H1 (cell line): ENCODE results near the gene ZDHHC24. TPM values are rescaled to one million over a fixed set of nuclear protein-coding genes. Genes with fewer than 3 reads are reported as not detected.
A peak's percentile ranks its signal among the peaks of the same experiment; 100 is the strongest.

ENCODE experiments used
- CTCF ChIA-PET: fragments of 300-600 bp; sonication (Branson Sonifier 250); formaldehyde crosslinking; loops from one replicate; lab custom pipeline; 2021; ENCODE audit not compliant: partially characterized antibody; lab: Charles Lee
- POLR2A ChIA-PET: fragments of 300-600 bp; sonication (Branson Sonifier 250); formaldehyde crosslinking; loops from one replicate; lab custom pipeline; 2021; ENCODE audit warnings: inconsistent platforms; ENCODE audit not compliant: partially characterized antibody; lab: Charles Lee
- DNase-seq, 2 experiments: peaks; one replicate each; pipeline versions ENCODE4 v3.0.0 to v3.0.0-alpha.2; 2010 to 2022; ENCODE audit warnings: low spot score in 2 of 2, low read depth in 1 of 2, mixed read lengths in 1 of 2
- FAIRE-seq: peaks from 2 replicates; lab custom pipeline; 2011; peaks lifted over from hg19 to GRCh38; lab: Jason Lieb, UNC
- H2AFZ ChIP-seq: 2 replicates; pipeline ENCODE4 v1.8.1; 2012; ENCODE audit warnings: low read length, inconsistent platforms
- H2AK5ac ChIP-seq: 2 replicates; pipeline ENCODE4 v1.6.1; 2013; ENCODE audit warnings: low read depth, low read length
- H2BK120ac ChIP-seq: replicated peaks from 2 replicates; pipeline ENCODE3; 2013; ENCODE audit warnings: low read depth, low read length, inconsistent platforms
- H2BK12ac ChIP-seq: 2 replicates; pipeline ENCODE4 v1.6.1; 2013; ENCODE audit warnings: low read depth, low read length
- H2BK15ac ChIP-seq: 2 replicates; pipeline ENCODE4 v1.6.1; 2013; ENCODE audit warnings: low read length
- H2BK20ac ChIP-seq: 2 replicates; pipeline ENCODE4 v1.6.1; 2013; ENCODE audit warnings: low read length
- H2BK5ac ChIP-seq: 2 replicates; pipeline ENCODE4 v1.6.1; 2013; ENCODE audit warnings: low read depth, low read length
- H3K14ac ChIP-seq: 2 replicates; pipeline ENCODE4 v1.6.1; 2013; ENCODE audit warnings: inconsistent platforms; ENCODE audit not compliant: insufficient read length
- H3K18ac ChIP-seq: 2 replicates; pipeline ENCODE4 v1.6.1; 2013; ENCODE audit warnings: low read length; ENCODE audit errors: extremely low read depth
- H3K23ac ChIP-seq: 2 replicates; pipeline ENCODE4 v1.6.1; 2013; ENCODE audit warnings: inconsistent platforms; ENCODE audit not compliant: insufficient read length
- H3K23me2 ChIP-seq: 2 replicates; pipeline ENCODE4 v1.6.1; 2013; ENCODE audit warnings: low read depth, low read length
- H3K27ac ChIP-seq: 2 replicates; pipeline ENCODE4 v1.6.1; 2011; ENCODE audit warnings: low read depth, low read length, inconsistent platforms
- H3K27me3 ChIP-seq, 4 experiments: replicated peaks in 1 of 4; 1 replicate in 1 of 4; 2 replicates in 3 of 4; pipeline versions ENCODE4 v1.6.1 to v1.8.1; 2011 to 2013; ENCODE audit warnings: low read length in 3 of 4, mild to moderate bottlenecking in 3 of 4, inconsistent platforms in 2 of 4, mixed read lengths in 2 of 4, moderate library complexity in 1 of 4; ENCODE audit not compliant: control insufficient read depth in 3 of 4, insufficient read depth in 3 of 4; ENCODE audit errors: extremely low read depth in 1 of 4
- H3K36me3 ChIP-seq, 4 experiments: 2 replicates each; pipeline versions ENCODE4 v1.6.1 to v1.8.1; 2011 to 2013; ENCODE audit warnings: mild to moderate bottlenecking in 4 of 4, low read length in 3 of 4, moderate library complexity in 2 of 4, control low read depth in 1 of 4, inconsistent platforms in 1 of 4; ENCODE audit not compliant: insufficient read depth in 4 of 4, control insufficient read depth in 2 of 4
- H3K4ac ChIP-seq: replicated peaks from 2 replicates; pipeline ENCODE3; 2013; ENCODE audit warnings: low read length, low read depth, mixed read lengths, inconsistent platforms; ENCODE audit not compliant: insufficient read length
- H3K4me1 ChIP-seq, 4 experiments: replicated peaks in 1 of 4; 1 replicate in 1 of 4; 2 replicates in 3 of 4; pipeline versions ENCODE4 v1.6.1 to v1.8.1; 2011 to 2013; ENCODE audit warnings: low read length in 3 of 4, inconsistent platforms in 2 of 4, mixed read lengths in 1 of 4; ENCODE audit not compliant: insufficient read depth in 4 of 4, control insufficient read depth in 3 of 4
- H3K4me2 ChIP-seq, 2 experiments: 2 replicates each; pipeline versions ENCODE4 v1.6.1 to v1.8.1; 2011 to 2013; ENCODE audit warnings: low read depth in 2 of 2, low read length in 2 of 2, control low read depth in 1 of 2, inconsistent platforms in 1 of 2, mild to moderate bottlenecking in 1 of 2; ENCODE audit not compliant: insufficient read depth in 1 of 2
- H3K4me3 ChIP-seq, 4 experiments: fragments of 200-600, 300-600 bp in 1 of 4; sonication (generic), shearing (Covaris generic), sonication (Bioruptor Twin) in 1 of 4; 2 replicates each; pipeline versions ENCODE4 v1.5.1 to v1.8.1; 2011 to 2016; ENCODE audit warnings: low read length in 4 of 4, low read depth in 3 of 4, control low read depth in 2 of 4, inconsistent platforms in 2 of 4, mild to moderate bottlenecking in 2 of 4, mixed read lengths in 1 of 4, moderate library complexity in 1 of 4; ENCODE audit not compliant: insufficient read depth in 2 of 4; ENCODE audit errors: extremely low read depth in 1 of 4
- H3K56ac ChIP-seq: replicated peaks from 2 replicates; pipeline ENCODE3; 2013; ENCODE audit warnings: low read depth, mild to moderate bottlenecking, mixed read lengths, low read length, inconsistent platforms; ENCODE audit not compliant: insufficient read length
- H3K79me1 ChIP-seq: 2 replicates; pipeline ENCODE4 v1.6.1; 2013; ENCODE audit warnings: low read depth, low read length, control low read depth
- H3K79me2 ChIP-seq, 2 experiments: 2 replicates each; pipeline versions ENCODE4 v1.6.1 to v1.8.1; 2012 to 2013; ENCODE audit warnings: low read length in 2 of 2, mild to moderate bottlenecking in 2 of 2, inconsistent platforms in 1 of 2; ENCODE audit not compliant: insufficient read depth in 2 of 2, control insufficient read depth in 1 of 2
- H3K9ac ChIP-seq, 4 experiments: replicated peaks in 1 of 4; 1 replicate in 1 of 4; 2 replicates in 3 of 4; pipeline versions ENCODE4 v1.6.1 to v1.8.1; 2011 to 2013; ENCODE audit warnings: low read depth in 3 of 4, low read length in 3 of 4, control low read depth in 2 of 4, mild to moderate bottlenecking in 2 of 4, moderate library complexity in 2 of 4, inconsistent platforms in 1 of 4; ENCODE audit errors: extremely low read depth in 1 of 4
- H3K9me3 ChIP-seq, 2 experiments: 2 replicates each; pipeline versions ENCODE4 v1.6.1 to v1.8.1; 2012 to 2013; ENCODE audit warnings: mild to moderate bottlenecking in 2 of 2, moderate library complexity in 2 of 2, control low read depth in 1 of 2, inconsistent platforms in 1 of 2, low read depth in 1 of 2, low read length in 1 of 2, mixed read lengths in 1 of 2; ENCODE audit not compliant: insufficient read depth in 2 of 2
- H4K20me1 ChIP-seq, 2 experiments: replicated peaks in 1 of 2; 2 replicates each; pipeline versions ENCODE3 to v1.8.1; 2011 to 2013; ENCODE audit warnings: inconsistent platforms in 2 of 2, low read length in 2 of 2, mild to moderate bottlenecking in 1 of 2; ENCODE audit not compliant: insufficient read depth in 2 of 2, control insufficient read depth in 1 of 2
- H4K5ac ChIP-seq: 2 replicates; pipeline ENCODE4 v1.6.1; 2013; ENCODE audit warnings: low read length, low read depth, mixed read lengths, inconsistent platforms; ENCODE audit not compliant: insufficient read length
- H4K8ac ChIP-seq: 2 replicates; pipeline ENCODE4 v1.8.0; 2013; ENCODE audit warnings: mild to moderate bottlenecking, moderate library complexity, low read length, inconsistent platforms; ENCODE audit not compliant: insufficient read depth; ENCODE audit errors: extremely low read depth
- H4K91ac ChIP-seq: replicated peaks from 2 replicates; pipeline ENCODE3; 2013; ENCODE audit warnings: low read length, mixed read lengths, inconsistent platforms; ENCODE audit not compliant: insufficient read length
- E2F6 ChIP-seq: IDR thresholded peaks from 2 replicates; pipeline ENCODE4 v1.6.1; 2012; ENCODE audit warnings: inconsistent platforms
- HDAC2 ChIP-seq, 2 experiments: fragments of 300-600 bp in 1 of 2; sonication (generic) in 1 of 2; IDR thresholded peaks; 2 replicates each; pipeline ENCODE4 v1.6.1; 2011 to 2012; ENCODE audit warnings: low read depth in 2 of 2, low read length in 2 of 2, mild to moderate bottlenecking in 2 of 2, moderate library complexity in 2 of 2, borderline replicate concordance in 1 of 2, inconsistent platforms in 1 of 2
- POLR2AphosphoS5 ChIP-seq: IDR thresholded peaks from 2 replicates; pipeline ENCODE4 v1.6.1; 2011; ENCODE audit warnings: low read depth, low read length
- SIN3A ChIP-seq, 2 experiments: IDR thresholded peaks in 1 of 2; conservative IDR thresholded peaks in 1 of 2; 2 replicates each; pipeline ENCODE4 v1.6.1; 2011 to 2012; ENCODE audit warnings: low read length in 2 of 2, improper control_type of control experiment in 1 of 2, low read depth in 1 of 2, mild to moderate bottlenecking in 1 of 2
- WGBS, 2 experiments: shearing (Covaris generic) in 1 of 2; methylation state at CpG; one replicate each; pipeline versions ENCODE4 v1.1.6 to v1.1.7; 2013 to 2015; ENCODE audit warnings: low lambda C conversion rate in 2 of 2, mixed read lengths in 2 of 2, inconsistent platforms in 1 of 2, low coverage in 1 of 2, missing lambda C conversion rate in 1 of 2; ENCODE audit not compliant: insufficient replicate concordance in 2 of 2, insufficient coverage in 1 of 2, insufficient read length in 1 of 2; ENCODE audit errors: extremely low coverage in 1 of 2, missing lambda C conversion rate in 1 of 2; 5-methylcytosine and 5-hydroxymethylcytosine counted together
- polyA plus RNA-seq, 7 experiments: library from polyadenylated mRNA; depleted of rRNA in 3 of 7; stranded (reverse) in 5 of 7; unstranded in 2 of 7; fragments of >200 nt in 5 of 7; fragments of 200-250 nt in 2 of 7; gene quantifications; 1 replicate in 5 of 7; 2 replicates in 1 of 7; 4 replicates in 1 of 7; pipeline versions ENCODE4 v1.2.1 to v1.2.3, GENCODE V29; 2011 to 2013; ENCODE audit warnings: missing spikeins in 2 of 7, mixed read lengths in 2 of 7
- total RNA-seq: library from RNA; stranded (reverse); fragmentation: NEBNext Ultra II Directional; extraction: Animal tissue kit (Norgen Biotek cat#: 25700); gene quantifications from 2 replicates; pipeline ENCODE4 v1.2.1, GENCODE V29; 2021

Gene ZDHHC24
- total and polyA plus RNA-seq, 2 of the 8 experiments (the other 6 are each of a cell fraction or from before 2014, with no cell fraction given), result 8.4 to 9.7 TPM

GRCh38 chr11:66484806-66485380 lies 61.0 kb downstream of the ZDHHC24 start:
- no peaks in the 10 kb centered on the region for H3K9me3 ChIP-seq
- H3K56ac ChIP-seq, result no peak overlapping the region
- no peak for FAIRE-seq
- H3K4me2 ChIP-seq, result no peak overlapping the region
- H3K27ac ChIP-seq, result no peak overlapping the region
- ChIA-PET POLR2A (interaction anchor here (0.9 kb wide), 1 partner anchor 16 kb away, joined by 4 read pairs; no protein-coding TSS in a partner anchor), CTCF (interaction anchor here (1.4 to 2.0 kb wide), 6 partner anchors 10 to 194 kb away, joined by 3 to 8 read pairs (median 4); no protein-coding TSS in a partner anchor)
- H3K4me1 ChIP-seq, result no peaks in the 10 kb centered on the region
- peak overlapping the region; percentile 51; the same call in 1 of the 2 replicates for H4K8ac ChIP-seq
- H3K4me3 ChIP-seq, result no peak overlapping the region
- no peak overlapping the region for H3K9ac ChIP-seq
- no peak overlapping the region for H2BK15ac ChIP-seq
- H3K4ac ChIP-seq, result no peak overlapping the region
- no peak for DNase-seq
- H2BK20ac ChIP-seq, result no peak overlapping the region
- H2AFZ ChIP-seq, result no peak overlapping the region
- no peak overlapping the region for H2AK5ac ChIP-seq
- H4K20me1 ChIP-seq, result peaks cover 0 to 2% of the 10 kb centered on the region in 2 experiments
- no peaks in the 10 kb centered on the region for H3K27me3 ChIP-seq
- H3K79me2 ChIP-seq, result no peaks in the 10 kb centered on the region
- no peak overlapping the region for H3K18ac ChIP-seq
- H4K5ac ChIP-seq, result no peak overlapping the region
- H3K23ac ChIP-seq, result no peak overlapping the region
- H4K91ac ChIP-seq, result no peak overlapping the region
- no peaks in the 10 kb centered on the region; the same call in 1 of the 2 replicates for H3K23me2 ChIP-seq
- H2BK12ac ChIP-seq, result no peak overlapping the region
- H2BK5ac ChIP-seq, result no peak overlapping the region
- no peaks in the 10 kb centered on the region for H3K79me1 ChIP-seq
- no peak overlapping the region for H2BK120ac ChIP-seq
- H3K36me3 ChIP-seq, result peaks cover 0 to 14% (median 5%) of the 10 kb centered on the region in 4 experiments; a peak in 5 of 8 replicates
- 87% methylated on average over 6 of the region's 7 CpGs; no CpG with 5 or more reads in 1 of the 2 experiments for WGBS, 2 experiments
- H3K14ac ChIP-seq, result no peak overlapping the region
- TF ChIP-seq E2F6, result no peak
- TF ChIP-seq HDAC2 (IDR thresholded peaks at IDR 0.05; ENCODE audit: borderline replicate concordance in 1 of 2, low read depth in 2 of 2, low read length in 2 of 2), result no peak
- no peak for TF ChIP-seq SIN3A (conservative IDR thresholded peaks at IDR 0.05 in 1 of 2, IDR thresholded peaks at IDR 0.05 in 1 of 2; ENCODE audit: low read depth in 1 of 2, low read length in 2 of 2)
- no peak for TF ChIP-seq POLR2AphosphoS5
